CD4-positive, alpha-beta memory T cell (primary cell): ENCODE results near the gene IL17D. TPM values are rescaled to one million over a fixed set of nuclear protein-coding genes. Genes with fewer than 3 reads are reported as not detected.

Experiments
- CTCF ChIA-PET: fragments of 350-600 bp; sonication (Branson Sonifier 250); formaldehyde crosslinking; loops from one replicate; lab custom pipeline; 2021; ENCODE audit warnings: inconsistent platforms; ENCODE audit not compliant: partially characterized antibody; lab: Charles Lee
- POLR2A ChIA-PET: fragments of 350-600 bp; sonication (Branson Sonifier 250); formaldehyde crosslinking; loops from one replicate; lab custom pipeline; 2021; ENCODE audit not compliant: partially characterized antibody; lab: Charles Lee
- DNase-seq, 5 donors: peaks; one replicate each; pipeline versions ENCODE4 v3.0.0 to v3.0.0-alpha.2; 2020 to 2022; ENCODE audit warnings: mixed read lengths in 1 of 5
- H3K27ac ChIP-seq: one replicate; pipeline ENCODE4 v1.7.0; 2013; ENCODE audit warnings: low read depth, low read length
- H3K27me3 ChIP-seq: 2 replicates; pipeline ENCODE4 v1.7.0; 2013; ENCODE audit warnings: mild to moderate bottlenecking, low read length, moderate library complexity; ENCODE audit not compliant: insufficient read depth
- H3K36me3 ChIP-seq: 2 replicates; pipeline ENCODE4 v1.7.0; 2013; ENCODE audit warnings: mild to moderate bottlenecking, low read length, moderate library complexity; ENCODE audit not compliant: insufficient read depth
- H3K4me1 ChIP-seq: 2 replicates; pipeline ENCODE4 v1.7.0; 2013; ENCODE audit warnings: mild to moderate bottlenecking, low read length, moderate library complexity; ENCODE audit not compliant: insufficient read depth
- H3K4me3 ChIP-seq, 2 donors: one replicate each; pipeline ENCODE4 v1.7.0; 2013; ENCODE audit warnings: low read length in 2 of 2, mild to moderate bottlenecking in 1 of 2
- H3K9me3 ChIP-seq, 2 donors: one replicate each; pipeline ENCODE4 v1.7.0; 2013; ENCODE audit warnings: low read length in 2 of 2, control low read depth in 1 of 2; ENCODE audit not compliant: control insufficient read depth in 1 of 2
- H3K27ac Mint-ChIP-seq, 7 donors: one replicate each; pipeline ENCODE4 v1.8.0; 2020 to 2021; ENCODE audit warnings: mixed read lengths in 7 of 7, mild to moderate bottlenecking in 6 of 7, inconsistent platforms in 3 of 7, moderate library complexity in 3 of 7
- H3K27me3 Mint-ChIP-seq, 2 donors: one replicate each; pipeline ENCODE4 v1.8.0; 2020 to 2021; ENCODE audit warnings: mixed read lengths in 2 of 2
- H3K36me3 Mint-ChIP-seq, 2 donors: one replicate each; pipeline ENCODE4 v1.8.0; 2020 to 2021; ENCODE audit warnings: mixed read lengths in 2 of 2, inconsistent platforms in 1 of 2, mild to moderate bottlenecking in 1 of 2
- H3K4me1 Mint-ChIP-seq, 4 donors: one replicate each; pipeline ENCODE4 v1.8.0; 2020 to 2021; ENCODE audit warnings: mixed read lengths in 4 of 4, mild to moderate bottlenecking in 1 of 4
- H3K4me3 Mint-ChIP-seq, 8 donors: one replicate each; pipeline ENCODE4 v1.8.0; 2020 to 2021; ENCODE audit warnings: mixed read lengths in 8 of 8, mild to moderate bottlenecking in 7 of 8, moderate library complexity in 6 of 8, inconsistent platforms in 3 of 8
- H3K9me3 Mint-ChIP-seq, 8 donors: one replicate each; pipeline ENCODE4 v1.8.0; 2020 to 2021; ENCODE audit warnings: mixed read lengths in 8 of 8, mild to moderate bottlenecking in 5 of 8, inconsistent platforms in 3 of 8, moderate library complexity in 1 of 8
- intact Hi-C: fragments of 100-400 bp; cut with micrococcal nuclease; formaldehyde crosslinking; loops from one replicate; pipeline ENCODE4 v1.15.1; 2023
- polyA plus RNA-seq, 2 donors: library from polyadenylated mRNA; unstranded; fragments of 300-500 nt; fragmentation: Illumina TruSeq; gene quantifications; one replicate each; pipeline ENCODE4 v1.2.3, GENCODE V29; 2021
- total RNA-seq, 2 experiments: library from RNA; stranded (reverse); gene quantifications; one replicate each; pipeline ENCODE4 v1.2.3, GENCODE V29; 2021

Gene IL17D
- total and polyA plus RNA-seq, 4 experiments from 2014 or later: not detected

DNA sequence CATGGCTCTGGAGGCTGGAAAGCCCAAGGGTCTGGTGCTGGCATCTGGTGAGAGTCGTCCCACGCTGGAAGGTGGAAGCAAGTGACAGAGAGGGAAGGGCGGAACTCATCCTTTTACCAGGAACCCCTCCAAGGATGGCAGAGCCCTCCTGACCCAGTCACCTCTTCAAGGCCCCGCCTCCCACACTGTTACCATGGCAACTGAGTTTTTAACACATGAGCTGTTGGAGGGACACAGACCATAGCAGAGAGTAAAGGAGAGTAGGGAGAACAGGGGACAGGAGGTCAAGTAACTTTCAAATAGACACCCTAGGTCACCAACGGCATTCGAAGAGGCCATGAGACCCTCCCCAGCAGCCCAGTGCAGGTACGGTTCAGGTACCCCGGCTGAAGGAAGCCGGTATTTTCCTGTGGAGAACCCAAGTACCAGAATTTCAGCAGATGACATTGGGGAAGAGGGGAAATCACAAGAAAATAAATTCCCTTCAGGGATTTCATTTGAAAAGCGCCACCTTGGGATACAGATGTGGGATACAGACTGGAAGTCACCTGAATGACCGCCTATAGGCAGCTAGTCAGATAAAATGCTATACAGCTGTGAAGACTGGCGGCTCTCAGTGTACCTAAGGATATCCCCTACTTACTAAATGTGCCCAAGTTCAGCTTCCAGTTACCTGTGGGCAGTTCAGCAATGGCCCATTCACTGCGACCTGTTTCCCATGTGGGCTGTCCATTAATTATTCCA is 8.0 kb downstream of the IL17D start:
- intact Hi-C loops: loop anchor here (1.0 to 2.0 kb wide), 4 partner anchors 61 to 767 kb away; partner anchors contain the start of gene EEF1AKMT1
- no peaks in the 10 kb centered on the region for H3K36me3 ChIP-seq
- CTCF ChIA-PET: interaction anchor here (0.6 to 9.1 kb wide), 26 partner anchors 9 to 278 kb away, joined by 3 to 90 read pairs (median 4); no protein-coding TSS in a partner anchor
- Mint-ChIP-seq H3K36me3 (no peaks in the 10 kb centered on the region), H3K9me3 (no peaks in the 10 kb centered on the region), H3K27ac (no peak overlapping the region), H3K4me3 (no peak overlapping the region), H3K4me1 (peaks cover 4 to 10% (median 7%) of the 10 kb centered on the region in 4 donors), H3K27me3 (peaks cover 3 to 12% of the 10 kb centered on the region in 2 donors)
- no peaks in the 10 kb centered on the region for H3K27me3 ChIP-seq
- no peak for DNase-seq
- POLR2A ChIA-PET: no interaction called here
- H3K4me1 ChIP-seq: peaks cover 6% of the 10 kb centered on the region
- H3K9me3 ChIP-seq: no peaks in the 10 kb centered on the region
- no peak overlapping the region for H3K4me3 ChIP-seq
- no peak overlapping the region for H3K27ac ChIP-seq

DNA sequence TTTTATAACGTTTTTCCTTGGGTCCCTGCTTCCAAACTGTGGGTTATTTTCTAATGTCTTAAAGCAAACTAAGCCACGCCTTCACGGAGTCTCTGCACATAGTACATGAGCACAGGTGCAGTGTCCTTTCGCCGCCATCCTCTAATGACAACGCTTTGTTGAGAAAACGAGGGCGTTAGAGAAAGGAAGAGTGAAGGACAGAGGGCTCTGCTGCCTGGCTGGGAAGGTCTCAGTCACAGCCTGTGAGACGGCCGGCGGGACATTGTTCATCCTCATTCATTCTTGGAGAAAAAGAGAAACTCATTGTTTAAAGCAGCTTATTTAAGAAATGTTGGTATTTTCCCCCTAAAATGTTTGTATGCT is 9.5 kb downstream of the IL17D start:
- peaks cover 3 to 12% of the 10 kb centered on the region in 2 donors for H3K27me3 Mint-ChIP-seq
- no peaks in the 10 kb centered on the region for H3K9me3 Mint-ChIP-seq
- CTCF ChIA-PET: interaction anchor here (0.8 to 9.1 kb wide), 5 partner anchors 9 to 218 kb away, joined by 3 to 90 read pairs (median 23); no protein-coding TSS in a partner anchor
- H3K27ac ChIP-seq: no peak overlapping the region
- H3K36me3 Mint-ChIP-seq: no peaks in the 10 kb centered on the region
- no peak for DNase-seq
- intact Hi-C loops: loop anchor here (2.0 kb wide), 2 partner anchors 60 to 766 kb away; partner anchors contain the start of gene EEF1AKMT1
- no peaks in the 10 kb centered on the region for H3K36me3 ChIP-seq
- H3K27me3 ChIP-seq: no peaks in the 10 kb centered on the region
- no peak overlapping the region for H3K27ac Mint-ChIP-seq
- H3K4me1 Mint-ChIP-seq: peaks cover 4 to 10% (median 7%) of the 10 kb centered on the region in 4 donors
- H3K4me3 Mint-ChIP-seq: peak overlapping the region in 2 of 8 donors; percentile 21 to 60
- H3K4me1 ChIP-seq: peaks cover 6% of the 10 kb centered on the region
- POLR2A ChIA-PET: no interaction called here
- no peak overlapping the region for H3K4me3 ChIP-seq
- H3K9me3 ChIP-seq: no peaks in the 10 kb centered on the region

GRCh38 chr13:20713751-20714150 is 10.3 kb downstream of the IL17D start:
- POLR2A ChIA-PET: no interaction called here

GRCh38 chr13:20714161-20714560 is 10.7 kb downstream of the IL17D start:
- Histone ChIP-seq H3K27me3 (no peaks in the 10 kb centered on the region), H3K27ac (no peak overlapping the region), H3K4me1 (peaks cover 6% of the 10 kb centered on the region), H3K9me3 (no peaks in the 10 kb centered on the region), H3K4me3 (no peak overlapping the region), H3K36me3 (no peaks in the 10 kb centered on the region)
- Mint-ChIP-seq H3K4me3 (no peak overlapping the region), H3K4me1 (peaks cover 4 to 10% (median 7%) of the 10 kb centered on the region in 4 donors), H3K27ac (peak overlapping the region in 1 of 7 donors; percentile 18), H3K36me3 (no peaks in the 10 kb centered on the region), H3K9me3 (peaks cover 0 to 1% (median 0%) of the 10 kb centered on the region in 8 donors), H3K27me3 (peaks cover 3 to 12% of the 10 kb centered on the region in 2 donors)
- ChIA-PET POLR2A (no interaction called here), CTCF (interaction anchor here (0.5 to 9.1 kb wide), 5 partner anchors 114 to 220 kb away, joined by 3 to 90 read pairs (median 10); no protein-coding TSS in a partner anchor)
- intact Hi-C loops: no loop called here
- no peak for DNase-seq

More at GRCh38 chr13:20713751-20714150, 10.3 kb downstream of the IL17D start:
- Mint-ChIP-seq H3K4me1 (peaks cover 4 to 10% (median 7%) of the 10 kb centered on the region in 4 donors), H3K4me3 (no peak overlapping the region), H3K9me3 (peaks cover 0 to 1% (median 0%) of the 10 kb centered on the region in 8 donors), H3K36me3 (no peaks in the 10 kb centered on the region), H3K27me3 (peaks cover 3 to 12% of the 10 kb centered on the region in 2 donors), H3K27ac (no peak overlapping the region)
- Histone ChIP-seq H3K4me3 (no peak overlapping the region), H3K4me1 (peaks cover 6% of the 10 kb centered on the region), H3K27ac (no peak overlapping the region), H3K9me3 (no peaks in the 10 kb centered on the region), H3K27me3 (no peaks in the 10 kb centered on the region), H3K36me3 (no peaks in the 10 kb centered on the region)
- no peak for DNase-seq
- CTCF ChIA-PET: interaction anchor here (0.5 to 9.1 kb wide), 7 partner anchors 9 to 220 kb away, joined by 3 to 90 read pairs (median 10); no protein-coding TSS in a partner anchor
- intact Hi-C loops: loop anchor here (2.0 kb wide), 2 partner anchors 59 to 765 kb away; partner anchors contain the start of gene EEF1AKMT1

DNA sequence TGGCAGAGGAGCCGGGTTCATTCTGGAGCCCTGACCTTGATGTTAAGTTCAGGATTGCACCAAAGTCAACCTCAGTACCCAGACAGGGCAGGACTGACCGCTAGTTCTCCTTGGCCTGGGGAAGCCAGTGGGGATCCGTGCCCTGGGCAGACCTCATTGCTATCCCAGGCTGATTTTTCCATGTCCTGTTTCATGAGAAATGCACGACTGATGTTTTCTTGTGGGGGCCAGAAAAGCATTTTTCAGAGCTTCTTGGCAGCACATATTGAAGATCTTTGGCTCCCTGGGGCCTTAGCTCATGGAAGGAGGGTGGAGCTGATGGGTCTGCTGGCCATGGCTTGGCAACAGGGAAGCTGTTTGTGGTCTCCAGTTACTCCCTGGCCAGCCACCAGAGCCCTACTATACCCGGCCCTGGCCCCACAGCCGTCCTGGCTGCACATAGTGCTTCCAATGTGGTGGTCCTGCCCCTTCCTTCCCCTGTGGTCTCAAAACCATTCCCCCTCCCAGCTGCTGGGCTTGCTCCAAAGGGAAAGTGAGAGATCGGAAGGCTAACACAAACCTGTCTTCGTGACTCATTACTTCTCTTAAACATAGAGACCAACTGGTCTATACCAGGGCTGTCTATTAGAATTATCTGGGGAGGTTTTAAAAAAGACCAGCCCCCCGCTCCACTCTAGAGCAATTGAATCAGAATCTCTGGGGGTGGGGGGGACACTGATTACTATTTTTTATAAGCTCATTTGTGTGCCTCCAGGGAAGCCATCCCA is 11.2 kb downstream of the IL17D start:
- H3K27ac Mint-ChIP-seq: no peak overlapping the region
- H3K36me3 ChIP-seq: no peaks in the 10 kb centered on the region
- H3K9me3 ChIP-seq: no peaks in the 10 kb centered on the region
- H3K36me3 Mint-ChIP-seq: no peaks in the 10 kb centered on the region
- intact Hi-C loops: no loop called here
- H3K27me3 ChIP-seq: no peaks in the 10 kb centered on the region
- H3K4me1 Mint-ChIP-seq: peaks cover 4 to 10% (median 7%) of the 10 kb centered on the region in 4 donors
- ChIA-PET CTCF (interaction anchor here (0.6 to 9.1 kb wide), 8 partner anchors 9 to 221 kb away, joined by 3 to 90 read pairs (median 6); partner anchors contain the start of gene IL17D), POLR2A (no interaction called here)
- H3K27ac ChIP-seq: no peak overlapping the region
- peaks cover 6% of the 10 kb centered on the region for H3K4me1 ChIP-seq
- H3K4me3 ChIP-seq: no peak overlapping the region
- DNase-seq: no peak
- H3K27me3 Mint-ChIP-seq: peaks cover 3 to 12% of the 10 kb centered on the region in 2 donors
- no peak overlapping the region for H3K4me3 Mint-ChIP-seq
- H3K9me3 Mint-ChIP-seq: peaks cover 0 to 1% (median 0%) of the 10 kb centered on the region in 8 donors

- H3K4me1 ChIP-seq: peaks cover 6% of the 10 kb centered on the region
- no peaks in the 10 kb centered on the region for H3K36me3 Mint-ChIP-seq
Measured at GRCh38 chr13:20715330-20715712, 11.8 kb downstream of the IL17D start.

More at GRCh38 chr13:20715330-20715712, 11.8 kb downstream of the IL17D start:
- no peak overlapping the region for H3K4me3 Mint-ChIP-seq
- DNase-seq: no peak
- ChIA-PET POLR2A (no interaction called here), CTCF (interaction anchor here (0.6 to 9.1 kb wide), 9 partner anchors 8 to 221 kb away, joined by 3 to 90 read pairs (median 5); partner anchors contain the start of gene IL17D)
- Histone ChIP-seq H3K9me3 (no peaks in the 10 kb centered on the region), H3K36me3 (no peaks in the 10 kb centered on the region), H3K4me3 (no peak overlapping the region), H3K27ac (no peak overlapping the region), H3K27me3 (no peaks in the 10 kb centered on the region)
- intact Hi-C loops: no loop called here
- H3K27me3 Mint-ChIP-seq: peaks cover 3 to 12% of the 10 kb centered on the region in 2 donors
- peaks cover 4 to 10% (median 7%) of the 10 kb centered on the region in 4 donors for H3K4me1 Mint-ChIP-seq
- peaks cover 0 to 1% (median 0%) of the 10 kb centered on the region in 8 donors for H3K9me3 Mint-ChIP-seq
- no peak overlapping the region for H3K27ac Mint-ChIP-seq
